ENCODE results near the gene LKAAEAR1.

LKAAEAR1 gene

GRCh38 chr20:64083804-64084684, at the start of gene LKAAEAR1:
Gene LKAAEAR1 (minus strand): TSS chr20:64084398. CDS start chr20:64084219, 179 bp downstream.
- TF ChIP-seq CEBPB (IDR thresholded peaks at IDR 0.05) (no peak), CREB1 (IDR thresholded peaks at IDR 0.05; ENCODE audit: low read depth) (no peak), RAD21 (IDR thresholded peaks at IDR 0.05; ENCODE audit: low read depth) (no peak), ZBTB7A (IDR thresholded peaks at IDR 0.05; ENCODE audit: low read depth) (no peak), TEAD4 (IDR thresholded peaks at IDR 0.05) (no peak), EGR1 (IDR thresholded peaks at IDR 0.05) (no peak), FOXM1 (IDR thresholded peaks at IDR 0.05; ENCODE audit: borderline replicate concordance, low read depth) (no peak), YY1 (IDR thresholded peaks at IDR 0.05; ENCODE audit: low read depth) (no peak), NFIC (IDR thresholded peaks at IDR 0.05) (no peak), TCF12 (IDR thresholded peaks at IDR 0.05; ENCODE audit: low read depth) (no peak), USF1 (IDR thresholded peaks at IDR 0.05) (no peak), TAF1 (IDR thresholded peaks at IDR 0.05; ENCODE audit: low read depth) (no peak), EP300 (IDR thresholded peaks at IDR 0.05; ENCODE audit: borderline replicate concordance) (no peak), REST (IDR thresholded peaks at IDR 0.05; ENCODE audit: low read depth) (no peak)
- TF ChIP-seq, protein P1, sequence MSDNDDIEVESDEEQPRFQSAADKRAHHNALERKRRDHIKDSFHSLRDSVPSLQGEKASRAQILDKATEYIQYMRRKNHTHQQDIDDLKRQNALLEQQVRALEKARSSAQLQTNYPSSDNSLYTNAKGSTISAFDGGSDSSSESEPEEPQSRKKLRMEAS (IDR thresholded peaks at IDR 0.05), result no peak

- TF ChIP-seq NFIC (IDR thresholded peaks at IDR 0.05) (no peak), CREB1 (IDR thresholded peaks at IDR 0.05; ENCODE audit: low read depth) (no peak), YY1 (IDR thresholded peaks at IDR 0.05; ENCODE audit: low read depth) (no peak), RAD21 (IDR thresholded peaks at IDR 0.05; ENCODE audit: low read depth) (peak; percentile 40; the same call in 1 of the 2 replicates), EP300 (IDR thresholded peaks at IDR 0.05; ENCODE audit: borderline replicate concordance) (no peak)
Measured at GRCh38 chr20:64131406-64131805, 47.2 kb upstream of the LKAAEAR1 start.

DNA sequence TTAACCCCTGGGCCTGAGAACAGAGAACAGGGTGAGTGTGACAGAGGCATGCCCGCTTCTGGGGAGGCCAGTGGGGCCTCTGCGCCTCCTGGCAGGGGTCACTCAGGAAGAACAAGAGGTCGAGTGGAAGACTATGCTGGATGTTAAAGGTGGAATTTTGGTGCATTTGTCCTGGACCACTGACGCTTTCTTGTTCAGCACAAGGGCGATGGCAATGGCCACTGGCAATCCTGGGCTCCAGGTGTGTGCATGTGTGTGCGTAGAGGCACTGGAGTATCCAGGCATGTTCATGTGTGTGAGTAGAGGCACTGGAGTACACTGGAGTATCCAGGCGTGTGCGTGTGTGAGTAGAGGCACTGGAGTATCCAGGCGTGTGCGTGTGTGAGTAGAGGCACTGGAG, 46.7 kb upstream of the LKAAEAR1 start:
- TF ChIP-seq TCF12 (IDR thresholded peaks at IDR 0.05; ENCODE audit: low read depth) (no peak), NFIC (IDR thresholded peaks at IDR 0.05) (no peak), CREB1 (IDR thresholded peaks at IDR 0.05; ENCODE audit: low read depth) (no peak), TEAD4 (IDR thresholded peaks at IDR 0.05) (no peak), EP300 (IDR thresholded peaks at IDR 0.05; ENCODE audit: borderline replicate concordance) (no peak), TAF1 (IDR thresholded peaks at IDR 0.05; ENCODE audit: low read depth) (no peak), CEBPB (IDR thresholded peaks at IDR 0.05) (no peak)

- TF ChIP-seq TEAD4 (IDR thresholded peaks at IDR 0.05) (no peak), CEBPB (IDR thresholded peaks at IDR 0.05) (no peak), EGR1 (IDR thresholded peaks at IDR 0.05) (no peak), TCF12 (IDR thresholded peaks at IDR 0.05; ENCODE audit: low read depth) (no peak), NFIC (IDR thresholded peaks at IDR 0.05) (no peak)
- TF ChIP-seq, protein P1 (IDR thresholded peaks at IDR 0.05), result no peak
Measured at GRCh38 chr20:64130271-64130670, 46.1 kb upstream of the LKAAEAR1 start.

- TF ChIP-seq FOXM1 (IDR thresholded peaks at IDR 0.05; ENCODE audit: borderline replicate concordance, low read depth), result no peak
- no peak for TF ChIP-seq EP300 (IDR thresholded peaks at IDR 0.05; ENCODE audit: borderline replicate concordance)
- TF ChIP-seq, protein P1 (IDR thresholded peaks at IDR 0.05), result no peak
- no peak for TF ChIP-seq ZBTB7A (IDR thresholded peaks at IDR 0.05; ENCODE audit: low read depth)
- TF ChIP-seq EGR1 (IDR thresholded peaks at IDR 0.05), result no peak
- no peak for TF ChIP-seq TCF12 (IDR thresholded peaks at IDR 0.05; ENCODE audit: low read depth)
- TF ChIP-seq NFIC (IDR thresholded peaks at IDR 0.05), result no peak
- no peak for TF ChIP-seq CEBPB (IDR thresholded peaks at IDR 0.05)
- TF ChIP-seq CREB1 (IDR thresholded peaks at IDR 0.05; ENCODE audit: low read depth), result no peak
- no peak for TF ChIP-seq USF1 (IDR thresholded peaks at IDR 0.05)
Measured at GRCh38 chr20:64129146-64129782, 45.1 kb upstream of the LKAAEAR1 start.

- no peak for TF ChIP-seq EP300 (IDR thresholded peaks at IDR 0.05; ENCODE audit: borderline replicate concordance)
- TF ChIP-seq NFIC (IDR thresholded peaks at IDR 0.05), result no peak
- no peak for TF ChIP-seq TAF1 (IDR thresholded peaks at IDR 0.05; ENCODE audit: low read depth)
- no peak for TF ChIP-seq CEBPB (IDR thresholded peaks at IDR 0.05)
- TF ChIP-seq, protein P1 (IDR thresholded peaks at IDR 0.05), result no peak
- TF ChIP-seq FOXM1 (IDR thresholded peaks at IDR 0.05; ENCODE audit: borderline replicate concordance, low read depth), result no peak
- TF ChIP-seq CREB1 (IDR thresholded peaks at IDR 0.05; ENCODE audit: low read depth), result no peak
- TF ChIP-seq TCF12 (IDR thresholded peaks at IDR 0.05; ENCODE audit: low read depth), result no peak
- no peak for TF ChIP-seq RAD21 (IDR thresholded peaks at IDR 0.05; ENCODE audit: low read depth)
- no peak for TF ChIP-seq EGR1 (IDR thresholded peaks at IDR 0.05)
- no peak for TF ChIP-seq REST (IDR thresholded peaks at IDR 0.05; ENCODE audit: low read depth)
- TF ChIP-seq TEAD4 (IDR thresholded peaks at IDR 0.05), result no peak
- TF ChIP-seq YY1 (IDR thresholded peaks at IDR 0.05; ENCODE audit: low read depth), result no peak
- TF ChIP-seq ZBTB7A (IDR thresholded peaks at IDR 0.05; ENCODE audit: low read depth), result no peak
- no peak for TF ChIP-seq USF1 (IDR thresholded peaks at IDR 0.05)
Measured at GRCh38 chr20:64121586-64121985, 37.4 kb upstream of the LKAAEAR1 start.
